H1 (cell line): Measurements from ENCODE around the gene FKBP5. TPM values are rescaled to one million over a fixed set of nuclear protein-coding genes. Genes with fewer than 3 reads are reported as not detected.

ENCODE experiments used
- CTCF ChIA-PET: fragments of 300-600 bp; sonication (Branson Sonifier 250); formaldehyde crosslinking; loops from one replicate; lab custom pipeline; 2021; ENCODE audit not compliant: partially characterized antibody; lab: Charles Lee
- POLR2A ChIA-PET: fragments of 300-600 bp; sonication (Branson Sonifier 250); formaldehyde crosslinking; loops from one replicate; lab custom pipeline; 2021; ENCODE audit warnings: inconsistent platforms; ENCODE audit not compliant: partially characterized antibody; lab: Charles Lee
- DNase-seq, 2 experiments: peaks; one replicate each; pipeline versions ENCODE4 v3.0.0 to v3.0.0-alpha.2; 2010 to 2022; ENCODE audit warnings: low spot score in 2 of 2, low read depth in 1 of 2, mixed read lengths in 1 of 2
- FAIRE-seq: peaks from 2 replicates; lab custom pipeline; 2011; peaks lifted over from hg19 to GRCh38; lab: Jason Lieb, UNC
- H2AFZ ChIP-seq: 2 replicates; pipeline ENCODE4 v1.8.1; 2012; ENCODE audit warnings: low read length, inconsistent platforms
- H2AK5ac ChIP-seq: 2 replicates; pipeline ENCODE4 v1.6.1; 2013; ENCODE audit warnings: low read depth, low read length
- H2BK120ac ChIP-seq: replicated peaks from 2 replicates; pipeline ENCODE3; 2013; ENCODE audit warnings: low read depth, low read length, inconsistent platforms
- H2BK12ac ChIP-seq: 2 replicates; pipeline ENCODE4 v1.6.1; 2013; ENCODE audit warnings: low read depth, low read length
- H2BK15ac ChIP-seq: 2 replicates; pipeline ENCODE4 v1.6.1; 2013; ENCODE audit warnings: low read length
- H2BK20ac ChIP-seq: 2 replicates; pipeline ENCODE4 v1.6.1; 2013; ENCODE audit warnings: low read length
- H2BK5ac ChIP-seq: 2 replicates; pipeline ENCODE4 v1.6.1; 2013; ENCODE audit warnings: low read depth, low read length
- H3K14ac ChIP-seq: 2 replicates; pipeline ENCODE4 v1.6.1; 2013; ENCODE audit warnings: inconsistent platforms; ENCODE audit not compliant: insufficient read length
- H3K18ac ChIP-seq: 2 replicates; pipeline ENCODE4 v1.6.1; 2013; ENCODE audit warnings: low read length; ENCODE audit errors: extremely low read depth
- H3K23ac ChIP-seq: 2 replicates; pipeline ENCODE4 v1.6.1; 2013; ENCODE audit warnings: inconsistent platforms; ENCODE audit not compliant: insufficient read length
- H3K23me2 ChIP-seq: 2 replicates; pipeline ENCODE4 v1.6.1; 2013; ENCODE audit warnings: low read depth, low read length
- H3K27ac ChIP-seq: 2 replicates; pipeline ENCODE4 v1.6.1; 2011; ENCODE audit warnings: low read depth, low read length, inconsistent platforms
- H3K27me3 ChIP-seq, 4 experiments: replicated peaks in 1 of 4; 1 replicate in 1 of 4; 2 replicates in 3 of 4; pipeline versions ENCODE4 v1.6.1 to v1.8.1; 2011 to 2013; ENCODE audit warnings: low read length in 3 of 4, mild to moderate bottlenecking in 3 of 4, inconsistent platforms in 2 of 4, mixed read lengths in 2 of 4, moderate library complexity in 1 of 4; ENCODE audit not compliant: control insufficient read depth in 3 of 4, insufficient read depth in 3 of 4; ENCODE audit errors: extremely low read depth in 1 of 4
- H3K36me3 ChIP-seq, 4 experiments: 2 replicates each; pipeline versions ENCODE4 v1.6.1 to v1.8.1; 2011 to 2013; ENCODE audit warnings: mild to moderate bottlenecking in 4 of 4, low read length in 3 of 4, moderate library complexity in 2 of 4, control low read depth in 1 of 4, inconsistent platforms in 1 of 4; ENCODE audit not compliant: insufficient read depth in 4 of 4, control insufficient read depth in 2 of 4
- H3K4ac ChIP-seq: replicated peaks from 2 replicates; pipeline ENCODE3; 2013; ENCODE audit warnings: low read length, low read depth, mixed read lengths, inconsistent platforms; ENCODE audit not compliant: insufficient read length
- H3K4me1 ChIP-seq, 4 experiments: replicated peaks in 1 of 4; 1 replicate in 1 of 4; 2 replicates in 3 of 4; pipeline versions ENCODE4 v1.6.1 to v1.8.1; 2011 to 2013; ENCODE audit warnings: low read length in 3 of 4, inconsistent platforms in 2 of 4, mixed read lengths in 1 of 4; ENCODE audit not compliant: insufficient read depth in 4 of 4, control insufficient read depth in 3 of 4
- H3K4me2 ChIP-seq, 2 experiments: 2 replicates each; pipeline versions ENCODE4 v1.6.1 to v1.8.1; 2011 to 2013; ENCODE audit warnings: low read depth in 2 of 2, low read length in 2 of 2, control low read depth in 1 of 2, inconsistent platforms in 1 of 2, mild to moderate bottlenecking in 1 of 2; ENCODE audit not compliant: insufficient read depth in 1 of 2
- H3K4me3 ChIP-seq, 4 experiments: fragments of 200-600, 300-600 bp in 1 of 4; sonication (generic), shearing (Covaris generic), sonication (Bioruptor Twin) in 1 of 4; 2 replicates each; pipeline versions ENCODE4 v1.5.1 to v1.8.1; 2011 to 2016; ENCODE audit warnings: low read length in 4 of 4, low read depth in 3 of 4, control low read depth in 2 of 4, inconsistent platforms in 2 of 4, mild to moderate bottlenecking in 2 of 4, mixed read lengths in 1 of 4, moderate library complexity in 1 of 4; ENCODE audit not compliant: insufficient read depth in 2 of 4; ENCODE audit errors: extremely low read depth in 1 of 4
- H3K56ac ChIP-seq: replicated peaks from 2 replicates; pipeline ENCODE3; 2013; ENCODE audit warnings: low read depth, mild to moderate bottlenecking, mixed read lengths, low read length, inconsistent platforms; ENCODE audit not compliant: insufficient read length
- H3K79me1 ChIP-seq: 2 replicates; pipeline ENCODE4 v1.6.1; 2013; ENCODE audit warnings: low read depth, low read length, control low read depth
- H3K79me2 ChIP-seq, 2 experiments: 2 replicates each; pipeline versions ENCODE4 v1.6.1 to v1.8.1; 2012 to 2013; ENCODE audit warnings: low read length in 2 of 2, mild to moderate bottlenecking in 2 of 2, inconsistent platforms in 1 of 2; ENCODE audit not compliant: insufficient read depth in 2 of 2, control insufficient read depth in 1 of 2
- H3K9ac ChIP-seq, 4 experiments: replicated peaks in 1 of 4; 1 replicate in 1 of 4; 2 replicates in 3 of 4; pipeline versions ENCODE4 v1.6.1 to v1.8.1; 2011 to 2013; ENCODE audit warnings: low read depth in 3 of 4, low read length in 3 of 4, control low read depth in 2 of 4, mild to moderate bottlenecking in 2 of 4, moderate library complexity in 2 of 4, inconsistent platforms in 1 of 4; ENCODE audit errors: extremely low read depth in 1 of 4
- H3K9me3 ChIP-seq, 2 experiments: 2 replicates each; pipeline versions ENCODE4 v1.6.1 to v1.8.1; 2012 to 2013; ENCODE audit warnings: mild to moderate bottlenecking in 2 of 2, moderate library complexity in 2 of 2, control low read depth in 1 of 2, inconsistent platforms in 1 of 2, low read depth in 1 of 2, low read length in 1 of 2, mixed read lengths in 1 of 2; ENCODE audit not compliant: insufficient read depth in 2 of 2
- H4K20me1 ChIP-seq, 2 experiments: replicated peaks in 1 of 2; 2 replicates each; pipeline versions ENCODE3 to v1.8.1; 2011 to 2013; ENCODE audit warnings: inconsistent platforms in 2 of 2, low read length in 2 of 2, mild to moderate bottlenecking in 1 of 2; ENCODE audit not compliant: insufficient read depth in 2 of 2, control insufficient read depth in 1 of 2
- H4K5ac ChIP-seq: 2 replicates; pipeline ENCODE4 v1.6.1; 2013; ENCODE audit warnings: low read length, low read depth, mixed read lengths, inconsistent platforms; ENCODE audit not compliant: insufficient read length
- H4K8ac ChIP-seq: 2 replicates; pipeline ENCODE4 v1.8.0; 2013; ENCODE audit warnings: mild to moderate bottlenecking, moderate library complexity, low read length, inconsistent platforms; ENCODE audit not compliant: insufficient read depth; ENCODE audit errors: extremely low read depth
- H4K91ac ChIP-seq: replicated peaks from 2 replicates; pipeline ENCODE3; 2013; ENCODE audit warnings: low read length, mixed read lengths, inconsistent platforms; ENCODE audit not compliant: insufficient read length
- BRCA1 ChIP-seq: IDR thresholded peaks from 2 replicates; pipeline ENCODE4 v1.6.1; 2012; ENCODE audit warnings: low read depth, low read length, improper control_type of control experiment
- KDM5A ChIP-seq: fragments of 200-600 bp; IDR thresholded peaks from 2 replicates; pipeline ENCODE4 v1.7.1; 2012; ENCODE audit warnings: mild to moderate bottlenecking, low read length, inconsistent platforms, mixed read lengths
- RAD21 ChIP-seq, 2 experiments: IDR thresholded peaks in 1 of 2; conservative IDR thresholded peaks in 1 of 2; 2 replicates each; pipeline ENCODE4 v1.6.1; 2011; ENCODE audit warnings: low read depth in 2 of 2, low read length in 2 of 2, improper control_type of control experiment in 1 of 2, inconsistent platforms in 1 of 2, mild to moderate bottlenecking in 1 of 2, moderate library complexity in 1 of 2
- RNF2 ChIP-seq: fragments of 200-900, 300-1000 bp; sonication (generic); IDR thresholded peaks from 2 replicates; pipeline ENCODE4 v1.7.1; 2016; ENCODE audit warnings: borderline replicate concordance, low read depth, mild to moderate bottlenecking, antibody characterized with exemption, low read length; ENCODE audit not compliant: poor library complexity, severe bottlenecking; ENCODE audit errors: missing control alignments
- SUZ12 ChIP-seq: fragments of 200-600 bp; sonication (generic); IDR thresholded peaks from 2 replicates; pipeline ENCODE4 v1.6.1; 2012; ENCODE audit warnings: mild to moderate bottlenecking, inconsistent platforms, low read length, moderate library complexity, mixed read lengths
- TBP ChIP-seq: IDR thresholded peaks from 2 replicates; pipeline ENCODE4 v1.6.1; 2011; ENCODE audit warnings: low read depth, low read length, improper control_type of control experiment
- YY1 ChIP-seq: IDR thresholded peaks from 2 replicates; pipeline ENCODE4 v1.6.1; 2011; ENCODE audit warnings: low read depth, mild to moderate bottlenecking, low read length
- WGBS, 2 experiments: shearing (Covaris generic) in 1 of 2; methylation state at CpG; one replicate each; pipeline versions ENCODE4 v1.1.6 to v1.1.7; 2013 to 2015; ENCODE audit warnings: low lambda C conversion rate in 2 of 2, mixed read lengths in 2 of 2, inconsistent platforms in 1 of 2, low coverage in 1 of 2, missing lambda C conversion rate in 1 of 2; ENCODE audit not compliant: insufficient replicate concordance in 2 of 2, insufficient coverage in 1 of 2, insufficient read length in 1 of 2; ENCODE audit errors: extremely low coverage in 1 of 2, missing lambda C conversion rate in 1 of 2; 5-methylcytosine and 5-hydroxymethylcytosine counted together
- polyA plus RNA-seq, 7 experiments: library from polyadenylated mRNA; depleted of rRNA in 3 of 7; stranded (reverse) in 5 of 7; unstranded in 2 of 7; fragments of >200 nt in 5 of 7; fragments of 200-250 nt in 2 of 7; gene quantifications; 1 replicate in 5 of 7; 2 replicates in 1 of 7; 4 replicates in 1 of 7; pipeline versions ENCODE4 v1.2.1 to v1.2.3, GENCODE V29; 2011 to 2013; ENCODE audit warnings: missing spikeins in 2 of 7, mixed read lengths in 2 of 7
- total RNA-seq: library from RNA; stranded (reverse); fragmentation: NEBNext Ultra II Directional; extraction: Animal tissue kit (Norgen Biotek cat#: 25700); gene quantifications from 2 replicates; pipeline ENCODE4 v1.2.1, GENCODE V29; 2021

The FKBP5 gene
- total and polyA plus RNA-seq, 2 of the 8 experiments (the other 6 are each of a cell fraction or from before 2014, with no cell fraction given): 14.3 to 40.4 TPM

GRCh38 chr6:35673755-35674154 is 15.0 kb downstream of the FKBP5 start:
- Histone ChIP-seq H2BK120ac (no peak overlapping the region), H3K9ac (no peak overlapping the region), H3K4ac (no peak overlapping the region), H3K27me3 (no peaks in the 10 kb centered on the region), H4K91ac (no peak overlapping the region), H3K27ac (no peak overlapping the region), H4K8ac (no peak overlapping the region), H3K18ac (no peak overlapping the region), H2BK12ac (no peak overlapping the region), H2BK15ac (no peak overlapping the region), H3K36me3 (no peaks in the 10 kb centered on the region), H2BK5ac (no peak overlapping the region), H3K14ac (no peak overlapping the region), H3K4me2 (no peak overlapping the region), H3K4me1 (0 out of 7 replicates have a peak, but pooled peaks cover 0 to 2% (median 0%) of the 10 kb centered on the region in 4 experiments), H2BK20ac (no peak overlapping the region), H3K56ac (no peak overlapping the region), H2AK5ac (no peak overlapping the region), H3K23me2 (no peaks in the 10 kb centered on the region), H3K79me2 (peaks cover 0 to 64% of the 10 kb centered on the region in 2 experiments; a peak in 2 of 4 replicates), H3K79me1 (no peaks in the 10 kb centered on the region; the same call in 1 of the 2 replicates), H4K20me1 (no peaks in the 10 kb centered on the region), H3K4me3 (no peak overlapping the region), H2AFZ (no peak overlapping the region), H4K5ac (no peak overlapping the region), H3K23ac (no peak overlapping the region), H3K9me3 (no peaks in the 10 kb centered on the region)
- DNase-seq (no peak), FAIRE-seq (no peak)
- TF ChIP-seq KDM5A: no peak
- no peak for TF ChIP-seq SUZ12
- no peak for TF ChIP-seq TBP
- TF ChIP-seq RNF2: no peak
- no peak for TF ChIP-seq RAD21 (IDR thresholded peaks at IDR 0.05 in 1 of 2, conservative IDR thresholded peaks at IDR 0.05 in 1 of 2; ENCODE audit: low read depth in 2 of 2, low read length in 2 of 2)
- TF ChIP-seq YY1: no peak
- no peak for TF ChIP-seq BRCA1
- CTCF ChIA-PET: interaction anchor here (1.1 to 1.2 kb wide), 2 partner anchors 10 to 64 kb away, joined by 3 to 4 read pairs; no protein-coding TSS in a partner anchor
- 90% methylated on average over 1 of the region's 1 CpG; no CpG with 5 or more reads in 1 of the 2 experiments for WGBS, 2 experiments
- POLR2A ChIA-PET: interaction anchor here (1.5 kb wide), 1 partner anchor 11 kb away, joined by 3 read pairs; no protein-coding TSS in a partner anchor
